Stimulated activated CD8-positive, alpha-beta memory T cell treated with anti-CD3 and anti-CD28 coated beads, Interleukin-2, amount 100 ng/mL, for 1 hour (primary cell): ENCODE measurements around the gene TMCC2.

Source experiments
- DNase-seq, 2 donors: peaks; one replicate each; pipeline ENCODE4 v3.0.0-alpha.2; 2020; ENCODE audit warnings: low read depth in 2 of 2

Gene TMCC2

DNA sequence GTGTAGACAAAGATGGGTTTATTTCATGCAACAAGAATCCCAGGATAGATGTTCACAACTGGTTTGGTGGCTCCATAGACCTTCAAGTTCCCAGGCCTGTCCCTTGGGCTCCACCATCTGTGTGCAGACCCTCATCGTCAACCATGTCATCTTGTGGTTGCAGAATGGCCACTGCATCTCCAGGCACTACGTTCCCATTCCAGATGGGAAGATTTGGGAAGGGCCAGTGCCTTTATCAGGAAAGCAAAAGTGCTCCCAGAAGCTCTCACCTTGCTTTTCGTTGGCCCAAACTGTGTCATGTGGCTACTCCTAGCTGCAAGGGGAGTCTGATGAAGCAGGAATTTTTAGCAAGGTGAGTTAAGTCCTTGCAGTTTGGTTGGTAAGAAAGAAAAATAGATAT, 12.8 kb downstream of the TMCC2 start:
- DNase-seq: no peak

DNA sequence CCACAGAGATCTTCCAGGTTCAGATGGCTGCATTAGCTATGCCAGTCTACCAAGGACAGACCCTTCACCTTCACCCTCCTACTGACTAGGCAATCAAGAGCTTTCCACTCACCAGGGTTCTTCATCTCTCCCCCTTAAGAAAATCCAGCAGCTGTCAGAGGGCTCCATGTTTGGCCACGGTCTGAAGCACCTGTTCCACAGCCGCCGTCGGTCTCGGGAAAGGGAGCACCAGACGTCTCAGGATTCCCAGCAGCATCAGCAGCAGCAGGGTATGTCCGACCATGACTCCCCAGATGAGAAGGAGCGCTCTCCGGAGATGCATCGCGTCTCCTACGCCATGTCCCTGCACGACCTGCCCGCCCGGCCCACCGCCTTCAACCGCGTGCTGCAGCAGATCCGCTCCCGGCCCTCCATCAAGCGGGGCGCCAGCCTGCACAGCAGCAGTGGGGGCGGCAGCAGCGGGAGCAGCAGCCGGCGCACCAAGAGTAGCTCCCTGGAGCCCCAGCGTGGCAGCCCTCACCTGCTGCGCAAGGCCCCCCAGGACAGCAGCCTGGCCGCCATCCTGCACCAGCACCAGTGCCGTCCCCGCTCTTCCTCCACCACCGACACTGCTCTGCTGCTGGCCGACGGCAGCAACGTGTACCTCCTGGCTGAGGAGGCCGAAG, 13.8 kb downstream of the TMCC2 start:
- DNase-seq: no peak

GRCh38 chr1:205243350-205244191, 15.8 kb downstream of the TMCC2 start:
- DNase-seq: no peak

DNA sequence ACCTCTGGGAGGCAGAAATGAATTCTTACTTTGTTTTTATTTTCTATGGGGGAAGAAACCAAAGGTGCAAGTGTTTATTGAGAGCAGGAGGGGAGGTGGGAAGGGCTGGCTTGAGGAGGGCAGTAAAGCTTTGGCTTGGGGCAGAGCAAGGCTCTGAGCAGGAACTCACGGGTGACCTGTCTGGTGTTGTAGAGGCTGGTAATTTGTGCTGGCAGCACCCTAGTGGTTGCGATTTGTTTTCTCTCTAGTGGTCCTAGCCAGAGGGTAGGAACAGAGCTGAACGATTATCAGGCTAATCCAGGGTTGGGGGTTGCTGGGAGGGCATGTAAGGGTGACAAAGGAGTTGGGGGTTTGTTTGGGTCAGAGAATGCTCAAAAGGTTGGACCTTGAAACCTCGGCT, 16.6 kb downstream of the TMCC2 start:
- no peak for DNase-seq

- no peak for DNase-seq
Observed at GRCh38 chr1:205245096-205245495, 17.4 kb downstream of the TMCC2 start.

DNA sequence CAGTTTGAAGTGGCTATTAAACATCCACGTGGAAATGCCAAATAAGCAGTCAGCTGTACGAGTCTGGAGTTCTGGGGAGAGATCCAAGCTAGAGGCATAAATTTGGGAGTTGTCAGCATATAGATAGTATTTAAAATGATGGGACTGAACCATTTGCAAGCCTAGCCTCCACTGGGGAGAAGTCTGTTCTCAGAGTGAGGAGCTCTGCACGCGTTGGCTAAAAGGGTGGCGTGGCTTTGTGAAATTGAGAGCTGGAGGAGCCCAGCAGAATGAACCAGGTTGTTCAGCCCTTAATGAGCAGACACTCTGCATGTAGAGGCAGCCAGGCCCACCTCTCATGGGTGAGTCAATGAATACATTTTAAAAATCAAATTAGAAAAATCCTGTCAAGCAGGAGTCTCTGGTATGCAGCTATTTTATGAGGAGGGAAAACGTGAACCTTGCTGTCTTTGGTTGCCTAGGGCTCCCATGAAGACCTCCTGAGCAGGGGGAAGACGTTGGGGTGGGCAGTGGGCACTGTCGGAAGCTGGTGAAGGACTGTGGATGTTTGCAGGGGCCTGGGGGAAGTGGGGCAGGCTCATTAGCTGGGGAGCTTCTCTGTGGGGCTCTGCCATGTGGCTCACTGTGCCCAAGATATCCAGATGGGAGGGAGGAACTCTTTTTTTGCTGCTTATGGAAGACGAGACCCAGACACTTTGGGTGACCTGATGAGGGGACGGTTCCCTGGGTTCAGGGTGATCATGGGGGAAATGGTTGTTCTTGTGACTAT, 18.8 kb downstream of the TMCC2 start:
- no peak for DNase-seq

- no peak for DNase-seq
Observed at GRCh38 chr1:205247130-205247921, 19.6 kb downstream of the TMCC2 start.

DNA sequence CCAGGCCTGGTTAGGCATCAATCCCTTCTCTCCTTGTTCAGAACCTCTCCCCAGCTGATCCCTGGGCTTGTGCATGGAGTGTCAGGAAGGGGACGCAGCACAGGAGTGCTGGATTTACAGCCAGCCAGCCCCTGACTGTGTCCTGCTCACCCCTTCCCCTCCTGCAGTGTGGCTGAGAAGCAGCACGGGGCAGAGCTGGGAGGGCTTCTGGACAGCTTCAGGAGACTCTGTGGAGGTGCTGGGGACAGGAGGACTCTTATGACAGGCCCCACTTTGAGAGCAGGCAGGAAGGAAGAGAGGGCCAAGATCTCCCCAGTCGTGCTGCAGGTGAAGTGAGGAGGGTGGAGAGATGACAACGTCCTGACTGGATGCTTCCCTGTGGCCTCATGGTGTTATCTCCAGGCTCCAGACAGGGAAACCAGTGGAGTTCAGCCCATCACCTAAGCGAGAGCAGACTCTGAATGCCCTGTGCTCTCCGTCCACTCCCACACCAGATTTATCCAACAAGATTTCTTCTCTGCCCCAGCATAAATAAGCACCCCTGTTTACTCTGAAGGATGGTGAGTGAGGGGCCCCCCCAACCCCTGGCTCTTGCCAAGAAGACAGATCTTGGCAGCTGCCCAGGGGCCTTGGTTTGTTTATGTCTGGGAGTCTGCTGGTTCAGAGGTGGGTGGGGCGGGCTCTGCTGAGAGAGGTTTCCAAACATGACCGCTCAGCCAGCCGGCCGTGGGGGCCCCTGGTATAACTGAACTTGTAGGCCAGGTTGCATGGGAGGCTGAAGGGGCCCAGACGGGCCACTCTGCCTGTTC, 21.3 kb downstream of the TMCC2 start:
- DNase-seq: no peak

DNA sequence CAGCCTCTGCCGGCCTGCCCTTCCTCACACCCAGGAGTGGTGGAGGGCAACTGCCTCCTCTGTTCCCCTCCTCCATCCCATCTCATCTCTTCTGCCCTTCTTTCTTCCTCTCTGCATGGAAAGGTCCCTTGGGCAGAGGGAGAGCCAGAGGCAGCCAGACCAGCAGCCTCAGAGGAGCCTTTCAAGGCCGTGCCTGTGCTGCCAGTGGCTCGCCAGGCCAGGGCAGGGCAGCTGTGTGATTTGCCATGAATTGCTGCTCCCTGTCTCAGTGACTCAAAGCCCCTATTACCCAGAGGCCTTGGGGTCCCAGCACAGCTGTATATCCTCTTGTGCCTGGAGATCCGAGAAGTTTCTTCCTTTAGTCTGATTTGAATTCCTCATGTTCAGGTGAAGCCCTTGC, 21.9 kb downstream of the TMCC2 start:
- no peak for DNase-seq

DNA sequence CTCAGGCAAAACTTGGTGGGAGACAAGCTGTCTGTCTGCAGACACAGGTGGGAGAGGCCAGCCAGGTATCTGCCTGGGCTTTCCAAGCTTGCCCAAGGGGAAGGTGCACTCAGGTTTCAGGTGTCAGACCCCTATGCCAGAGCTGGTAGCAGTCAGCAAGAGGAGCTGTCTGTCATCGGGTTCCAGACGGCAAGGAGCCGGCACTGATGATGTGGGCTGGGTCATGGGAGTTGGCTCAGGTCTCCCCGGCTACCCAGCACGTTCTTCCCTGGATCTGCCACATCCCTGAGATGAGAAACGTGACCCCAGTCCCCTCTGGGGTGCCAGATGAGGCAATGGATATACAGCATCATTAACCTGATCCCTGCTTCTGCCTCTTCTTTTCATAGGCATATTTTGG, 23.0 kb downstream of the TMCC2 start:
- DNase-seq: no peak

- no peak for DNase-seq
Observed at GRCh38 chr1:205251576-205251975, 23.8 kb downstream of the TMCC2 start.

GRCh38 chr1:205255941-205256780, 28.4 kb downstream of the TMCC2 start:
- peak; percentile 63 to 69 for DNase-seq

GRCh38 chr1:205256951-205257625, 29.3 kb downstream of the TMCC2 start:
- no peak for DNase-seq

GRCh38 chr1:205257735-205258134, 30.0 kb downstream of the TMCC2 start:
- no peak for DNase-seq

GRCh38 chr1:205258261-205258691, 30.5 kb downstream of the TMCC2 start:
- DNase-seq: no peak

DNA sequence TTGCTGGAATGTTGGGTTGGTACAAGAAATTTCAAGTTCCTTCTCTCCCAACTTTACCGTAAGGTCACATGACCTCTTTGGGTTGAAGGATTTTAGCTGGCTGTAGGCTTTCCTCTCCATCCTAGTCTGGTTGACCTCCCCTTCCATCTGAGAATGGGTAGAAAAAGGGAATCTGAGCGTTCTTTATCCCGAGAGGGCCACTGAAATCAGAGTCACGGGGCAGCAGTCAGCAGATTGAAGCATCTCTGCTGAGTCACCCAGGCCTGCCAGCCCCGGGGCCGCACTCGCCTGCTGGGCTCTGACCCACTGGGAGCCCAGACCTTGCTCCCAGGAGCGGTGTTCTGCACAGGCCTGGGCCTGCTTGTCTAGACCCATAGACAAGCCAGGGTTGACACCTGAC, 31.0 kb downstream of the TMCC2 start:
- no peak for DNase-seq

DNA sequence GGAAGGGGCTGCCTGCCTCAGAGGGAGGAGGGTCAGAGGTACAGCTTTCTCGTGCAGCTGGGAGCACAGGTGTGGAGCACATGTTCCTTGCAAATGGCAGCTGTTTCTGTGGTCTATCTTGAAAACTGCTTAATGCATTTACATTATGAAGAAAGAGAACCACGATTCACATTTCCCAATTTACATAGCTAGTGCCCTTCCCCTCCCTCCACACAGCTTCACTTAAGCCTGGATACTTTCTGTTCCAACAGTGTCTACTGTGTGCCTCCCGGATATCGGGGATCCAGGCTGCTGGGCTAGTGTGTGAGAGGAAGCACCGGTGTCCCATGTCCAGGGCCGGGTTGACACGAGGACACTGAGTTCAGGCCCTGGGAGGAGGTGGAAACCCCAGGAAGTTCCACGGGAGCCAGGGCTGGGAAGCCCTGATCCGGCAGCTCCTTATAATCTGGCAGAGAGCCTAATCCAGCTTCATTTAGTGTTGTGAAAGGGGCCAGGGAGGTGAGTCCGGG, 31.6 kb downstream of the TMCC2 start:
- DNase-seq: no peak

DNA sequence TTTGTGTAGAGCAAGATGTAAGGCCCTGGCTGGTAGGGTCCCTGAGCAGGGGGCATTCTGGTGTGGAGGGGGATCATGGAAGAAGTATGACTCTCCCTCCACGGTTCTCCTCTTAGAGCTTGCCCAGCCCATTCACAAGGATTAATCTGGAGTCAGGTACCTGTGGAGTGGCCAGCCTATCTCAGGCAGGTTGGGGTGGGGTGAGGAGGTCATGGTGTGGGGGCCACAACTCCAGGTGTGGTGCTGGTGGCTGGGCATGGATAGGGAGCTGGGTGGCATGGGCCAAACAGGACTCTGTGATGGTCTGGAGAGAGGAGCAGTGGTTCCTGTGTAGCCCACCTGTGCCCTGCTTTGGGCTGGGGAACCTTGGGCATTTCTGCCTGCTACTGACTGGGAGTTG, 32.3 kb downstream of the TMCC2 start:
- no peak for DNase-seq
